GM23338 (cell line): ENCODE data around the gene ELAC2. TPM values are rescaled to one million over a fixed set of nuclear protein-coding genes. Genes with fewer than 3 reads are reported as not detected.

Experiments
- ATAC-seq: fragments of 200-7000 bp; cut with Tn5 transposase; 3 replicates; pipeline ENCODE4 v1.9.1; 2020
- DNase-seq: peaks from one replicate; pipeline ENCODE4 v3.0.0-alpha.2; 2015; ENCODE audit warnings: low spot score
- H2AFZ ChIP-seq: fragments of 200-600 bp; sonication (generic); 2 replicates; pipeline ENCODE4 v1.8.0; 2016; ENCODE audit warnings: antibody characterized with exemption, mild to moderate bottlenecking, moderate library complexity
- H3F3A ChIP-seq: fragments of 200-600 bp; sonication (generic); replicated peaks from 2 replicates; pipeline ENCODE4 v1.8.0; 2017; ENCODE audit warnings: antibody characterized with exemption, mixed run types, low read depth
- H3K27ac ChIP-seq: fragments of 200-600 bp; sonication (generic); 2 replicates; pipeline ENCODE4 v1.6.1; 2016; ENCODE audit warnings: low read depth
- H3K27me3 ChIP-seq: fragments of 200-600 bp; sonication (generic); 2 replicates; pipeline ENCODE4 v1.8.0; 2016; ENCODE audit warnings: mild to moderate bottlenecking, mixed run types, moderate library complexity; ENCODE audit not compliant: insufficient read depth
- H3K36me3 ChIP-seq: fragments of 200-600 bp; sonication (generic); 2 replicates; pipeline ENCODE4 v1.8.0; 2016; ENCODE audit warnings: mild to moderate bottlenecking; ENCODE audit not compliant: insufficient read depth
- H3K4me1 ChIP-seq: fragments of 200-600 bp; sonication (generic); 2 replicates; pipeline ENCODE4 v1.8.0; 2016; ENCODE audit warnings: mild to moderate bottlenecking, moderate library complexity; ENCODE audit not compliant: insufficient read depth
- H3K4me2 ChIP-seq: fragments of 200-600 bp; sonication (generic); 2 replicates; pipeline ENCODE4 v1.7.1; 2017; ENCODE audit warnings: mixed run types
- H3K4me3 ChIP-seq: fragments of 200-600 bp; sonication (generic); 2 replicates; pipeline ENCODE4 v1.6.1; 2016; ENCODE audit warnings: mixed run types
- H3K79me2 ChIP-seq: fragments of 200-600 bp; sonication (generic); replicated peaks from 2 replicates; pipeline ENCODE4 v1.8.0; 2017; ENCODE audit warnings: mild to moderate bottlenecking; ENCODE audit not compliant: insufficient read depth
- H3K9me2 ChIP-seq: fragments of 200-600 bp; sonication (generic); 2 replicates; pipeline ENCODE4 v1.8.0; 2017; ENCODE audit not compliant: insufficient read depth
- H4K20me1 ChIP-seq: fragments of 200-600 bp; sonication (generic); replicated peaks from 2 replicates; pipeline ENCODE4 v1.8.0; 2017; ENCODE audit warnings: mild to moderate bottlenecking; ENCODE audit not compliant: insufficient read depth
- H3K27ac Mint-ChIP-seq: 2 replicates; pipeline ENCODE4 v1.8.0; 2020; ENCODE audit warnings: inconsistent platforms, mild to moderate bottlenecking, moderate library complexity, mixed read lengths
- H3K27me3 Mint-ChIP-seq: 3 replicates; pipeline ENCODE4 v1.8.0; 2022; ENCODE audit warnings: low read depth, mild to moderate bottlenecking, moderate library complexity, mixed read lengths, inconsistent platforms; ENCODE audit not compliant: insufficient read depth, poor library complexity
- H3K36me3 Mint-ChIP-seq: 3 replicates; pipeline ENCODE4 v1.8.0; 2021; ENCODE audit warnings: low read depth, mild to moderate bottlenecking, inconsistent platforms, moderate library complexity, mixed read lengths
- H3K4me1 Mint-ChIP-seq: 3 replicates; pipeline ENCODE4 v1.8.0; 2020; ENCODE audit warnings: mild to moderate bottlenecking, inconsistent platforms, mixed read lengths
- H3K4me3 Mint-ChIP-seq: 3 replicates; pipeline ENCODE4 v1.8.0; 2021; ENCODE audit warnings: moderate library complexity, mild to moderate bottlenecking, inconsistent platforms, mixed read lengths
- H3K9me3 Mint-ChIP-seq: 3 replicates; pipeline ENCODE4 v1.8.0; 2020; ENCODE audit warnings: moderate library complexity, mild to moderate bottlenecking, inconsistent platforms, mixed read lengths
- CREB1 ChIP-seq: fragments of 250-450 bp; sonication (Bioruptor Pico); IDR thresholded peaks from 2 replicates; pipeline ENCODE4 v1.5.0; 2020; ENCODE audit warnings: low read depth, mild to moderate bottlenecking, moderate library complexity
- EZH2 ChIP-seq: fragments of 200-600 bp; sonication (generic); IDR thresholded peaks from one replicate; pipeline ENCODE4 v1.8.0; 2017; ENCODE audit warnings: antibody characterized with exemption, mild to moderate bottlenecking, low read depth; ENCODE audit not compliant: unreplicated experiment
- EZH2phosphoT487 ChIP-seq: fragments of 200-600 bp; sonication (generic); IDR thresholded peaks from one replicate; pipeline ENCODE4 v1.8.1; 2018; ENCODE audit warnings: antibody characterized with exemption; ENCODE audit not compliant: unreplicated experiment
- JUNB ChIP-seq: IDR thresholded peaks from one replicate; pipeline ENCODE4 v1.6.1; 2016; ENCODE audit warnings: antibody characterized with exemption; ENCODE audit not compliant: unreplicated experiment
- NANOG ChIP-seq: IDR thresholded peaks from 2 replicates; pipeline ENCODE4 v1.6.1; 2016; ENCODE audit warnings: antibody characterized with exemption, borderline replicate concordance
- POLR2AphosphoS5 ChIP-seq: IDR thresholded peaks from 2 replicates; pipeline ENCODE4 v1.6.1; 2016; ENCODE audit warnings: antibody characterized with exemption, low read depth
- REST ChIP-seq: IDR thresholded peaks from one replicate; pipeline ENCODE4 v1.6.1; 2018; ENCODE audit warnings: antibody characterized with exemption; ENCODE audit not compliant: unreplicated experiment
- STAT1 ChIP-seq: IDR thresholded peaks from one replicate; pipeline ENCODE4 v1.6.1; 2016; ENCODE audit warnings: antibody characterized with exemption; ENCODE audit not compliant: unreplicated experiment
- ZNF331 ChIP-seq: fragments of 250-450 bp; sonication (Bioruptor Pico); IDR thresholded peaks from 2 replicates; pipeline ENCODE4 v1.5.0; 2020; ENCODE audit warnings: low read depth, mild to moderate bottlenecking, moderate library complexity
- polyA plus RNA-seq: library from polyadenylated mRNA; unstranded; fragments of >200 nt; fragmentation: Nextera tagmentation; extraction: Ambion mirVana; gene quantifications from 2 replicates; pipeline ENCODE4 v1.2.1, GENCODE V29; 2016
- total RNA-seq: library from RNA; depleted of rRNA; stranded (reverse); fragments of >200 nt; shearing (Covaris generic); gene quantifications from 2 replicates; pipeline ENCODE4 v1.2.3, GENCODE V29; 2014
- TF ChIP-seq, protein P1 (sequence below), 2 experiments: fragments of 200-600 bp in 1 of 2; sonication (generic) in 1 of 2; conservative IDR thresholded peaks; 2 replicates each; pipeline versions ENCODE4 v1.5.1 to v1.6.1; 2016 to 2017; ENCODE audit warnings: antibody characterized with exemption in 2 of 2, low read depth in 2 of 2, mild to moderate bottlenecking in 2 of 2, moderate library complexity in 1 of 2
- TF ChIP-seq, protein P2 (sequence below): IDR thresholded peaks from 2 replicates; pipeline ENCODE4 v1.6.1; 2016; ENCODE audit warnings: antibody characterized with exemption

The ELAC2 gene
- total and polyA plus RNA-seq, 2 experiments from 2014 or later = 49.9 to 203 TPM

DNA sequence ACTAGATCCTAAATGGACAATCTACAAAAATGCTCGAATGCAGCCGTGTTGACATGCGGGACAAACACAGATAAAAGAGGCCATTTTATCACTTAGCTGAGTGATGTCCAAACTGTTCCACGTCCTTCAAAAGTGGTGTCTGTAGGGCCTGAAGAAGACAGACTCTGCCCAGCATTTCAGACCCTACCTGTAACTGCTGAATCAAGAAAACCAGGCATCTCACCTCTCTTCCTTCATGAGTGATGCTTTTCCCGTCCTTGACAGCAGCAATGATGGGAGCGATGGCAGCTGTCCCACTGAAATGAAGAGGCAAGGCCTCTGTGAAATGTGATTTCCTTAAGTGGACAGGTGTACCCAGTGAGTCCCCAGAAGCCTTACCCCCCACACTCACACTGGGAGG, 12.3 kb downstream of the ELAC2 start:
- H3K79me2 ChIP-seq = peaks cover 10% of the 10 kb centered on the region; the same call in 1 of the 2 replicates
- ATAC-seq (no peak), DNase-seq (no peak)
- H2AFZ ChIP-seq = no peak overlapping the region
- no peaks in the 10 kb centered on the region for H3F3A ChIP-seq
- peaks cover 72% of the 10 kb centered on the region for H3K36me3 ChIP-seq
- Mint-ChIP-seq H3K27ac (no peak overlapping the region), H3K4me1 (no peaks in the 10 kb centered on the region), H3K4me3 (no peak overlapping the region), H3K27me3 (no peaks in the 10 kb centered on the region), H3K9me3 (no peaks in the 10 kb centered on the region), H3K36me3 (peaks cover 62% of the 10 kb centered on the region)
- H3K27me3 ChIP-seq = no peaks in the 10 kb centered on the region
- no peak overlapping the region for H3K27ac ChIP-seq
- peaks cover 27% of the 10 kb centered on the region for H4K20me1 ChIP-seq
- no peak overlapping the region for H3K4me3 ChIP-seq
- H3K4me2 ChIP-seq = no peak overlapping the region
- TF ChIP-seq REST (no peak), EZH2 (no peak), NANOG (no peak), ZNF331 (no peak), POLR2AphosphoS5 (no peak), CREB1 (CRISPR knock-in tag) (no peak)
- TF ChIP-seq, protein P1, sequence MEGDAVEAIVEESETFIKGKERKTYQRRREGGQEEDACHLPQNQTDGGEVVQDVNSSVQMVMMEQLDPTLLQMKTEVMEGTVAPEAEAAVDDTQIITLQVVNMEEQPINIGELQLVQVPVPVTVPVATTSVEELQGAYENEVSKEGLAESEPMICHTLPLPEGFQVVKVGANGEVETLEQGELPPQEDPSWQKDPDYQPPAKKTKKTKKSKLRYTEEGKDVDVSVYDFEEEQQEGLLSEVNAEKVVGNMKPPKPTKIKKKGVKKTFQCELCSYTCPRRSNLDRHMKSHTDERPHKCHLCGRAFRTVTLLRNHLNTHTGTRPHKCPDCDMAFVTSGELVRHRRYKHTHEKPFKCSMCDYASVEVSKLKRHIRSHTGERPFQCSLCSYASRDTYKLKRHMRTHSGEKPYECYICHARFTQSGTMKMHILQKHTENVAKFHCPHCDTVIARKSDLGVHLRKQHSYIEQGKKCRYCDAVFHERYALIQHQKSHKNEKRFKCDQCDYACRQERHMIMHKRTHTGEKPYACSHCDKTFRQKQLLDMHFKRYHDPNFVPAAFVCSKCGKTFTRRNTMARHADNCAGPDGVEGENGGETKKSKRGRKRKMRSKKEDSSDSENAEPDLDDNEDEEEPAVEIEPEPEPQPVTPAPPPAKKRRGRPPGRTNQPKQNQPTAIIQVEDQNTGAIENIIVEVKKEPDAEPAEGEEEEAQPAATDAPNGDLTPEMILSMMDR (conservative IDR thresholded peaks at IDR 0.05; ENCODE audit: low read depth in 2 of 2) = no peak
- no peaks in the 10 kb centered on the region for H3K9me2 ChIP-seq
- H3K4me1 ChIP-seq = no peaks in the 10 kb centered on the region

DNA sequence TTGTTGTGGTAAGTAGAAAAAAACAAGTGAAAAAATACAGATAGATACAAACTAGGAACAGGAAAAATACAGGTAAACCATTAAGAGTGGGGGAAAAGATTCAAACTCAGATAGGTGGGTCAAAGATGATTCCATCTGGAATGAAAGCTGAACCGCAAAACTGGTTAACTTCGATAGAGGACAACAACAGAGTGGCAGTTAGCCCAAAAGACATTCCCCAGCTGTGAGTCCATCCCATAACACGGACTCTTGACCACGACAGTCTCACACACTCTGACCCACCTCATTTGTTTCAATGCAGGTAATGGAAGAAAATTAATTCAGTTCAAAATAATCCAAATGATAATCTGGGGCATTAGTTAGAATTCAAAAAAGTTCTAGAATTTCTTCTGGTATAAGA, 13.5 kb downstream of the ELAC2 start:
- no peak overlapping the region for H3K4me2 ChIP-seq
- H3K36me3 ChIP-seq = peaks cover 70% of the 10 kb centered on the region
- H4K20me1 ChIP-seq = peaks cover 25% of the 10 kb centered on the region
- no peak overlapping the region for H3K27ac ChIP-seq
- no peak for TF ChIP-seq JUNB
- TF ChIP-seq, protein P1 (conservative IDR thresholded peaks at IDR 0.05; ENCODE audit: low read depth in 2 of 2) = no peak
- no peak for TF ChIP-seq STAT1
- TF ChIP-seq NANOG = no peak
- TF ChIP-seq CREB1 (CRISPR knock-in tag) = no peak
- no peak for TF ChIP-seq ZNF331
- TF ChIP-seq REST = no peak
- TF ChIP-seq, protein P2, sequence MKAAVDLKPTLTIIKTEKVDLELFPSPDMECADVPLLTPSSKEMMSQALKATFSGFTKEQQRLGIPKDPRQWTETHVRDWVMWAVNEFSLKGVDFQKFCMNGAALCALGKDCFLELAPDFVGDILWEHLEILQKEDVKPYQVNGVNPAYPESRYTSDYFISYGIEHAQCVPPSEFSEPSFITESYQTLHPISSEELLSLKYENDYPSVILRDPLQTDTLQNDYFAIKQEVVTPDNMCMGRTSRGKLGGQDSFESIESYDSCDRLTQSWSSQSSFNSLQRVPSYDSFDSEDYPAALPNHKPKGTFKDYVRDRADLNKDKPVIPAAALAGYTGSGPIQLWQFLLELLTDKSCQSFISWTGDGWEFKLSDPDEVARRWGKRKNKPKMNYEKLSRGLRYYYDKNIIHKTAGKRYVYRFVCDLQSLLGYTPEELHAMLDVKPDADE = no peak
- TF ChIP-seq EZH2 = no peak
- TF ChIP-seq EZH2phosphoT487 = no peak
- no peak for TF ChIP-seq POLR2AphosphoS5
- no peaks in the 10 kb centered on the region for H3K4me1 Mint-ChIP-seq
- H3K27ac Mint-ChIP-seq = no peak overlapping the region
- H3K27me3 ChIP-seq = no peaks in the 10 kb centered on the region
- no peak overlapping the region for H3K4me3 Mint-ChIP-seq
- no peak overlapping the region for H2AFZ ChIP-seq
- ATAC-seq (no peak), DNase-seq (no peak)
- H3F3A ChIP-seq = no peaks in the 10 kb centered on the region
- H3K9me2 ChIP-seq = no peaks in the 10 kb centered on the region
- no peaks in the 10 kb centered on the region for H3K9me3 Mint-ChIP-seq
- H3K79me2 ChIP-seq = peaks cover 10% of the 10 kb centered on the region; the same call in 1 of the 2 replicates
- H3K27me3 Mint-ChIP-seq = no peaks in the 10 kb centered on the region
- no peak overlapping the region for H3K4me3 ChIP-seq
- peaks cover 62% of the 10 kb centered on the region for H3K36me3 Mint-ChIP-seq
- no peaks in the 10 kb centered on the region for H3K4me1 ChIP-seq
